ENCODE data around the gene SLC19A1.

Gene SLC19A1

DNA sequence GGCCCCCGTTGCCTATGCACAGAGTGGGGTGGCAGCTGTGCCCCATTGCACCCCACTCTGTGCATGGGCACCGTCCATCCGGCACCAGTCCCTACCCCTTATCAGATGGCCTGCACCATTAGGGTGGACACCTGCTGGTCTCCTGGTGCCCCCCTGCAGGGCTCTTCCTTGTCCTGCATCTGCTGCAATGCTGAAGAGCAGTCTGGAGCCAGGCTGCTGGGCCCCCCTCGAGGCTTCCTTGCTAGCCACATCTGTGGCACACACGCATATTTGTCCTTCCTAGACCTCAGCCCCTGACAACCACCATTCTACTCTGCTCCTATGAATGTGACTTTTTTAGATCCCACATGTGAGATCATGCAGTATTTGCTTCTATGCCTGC, 80.9 kb downstream of the SLC19A1 start:
- TF ChIP-seq EZH2 (IDR thresholded peaks at IDR 0.05) (no peak), FOXP2 (optimal IDR thresholded peaks at IDR 0.05; ENCODE audit: control extremely low read depth, extremely low read length, insufficient read depth) (no peak), POLR2AphosphoS5 (IDR thresholded peaks at IDR 0.05; ENCODE audit: borderline replicate concordance, low read depth, low read length) (no peak)
- Histone ChIP-seq H3K27ac (no peak overlapping the region), H3K9me3 (ENCODE audit: low read depth, low read length) (no peaks in the 10 kb centered on the region; the same call in 1 of the 2 replicates), H3K9ac (ENCODE audit: insufficient read length) (no peak overlapping the region), H3K36me3 (ENCODE audit: insufficient read depth, low read length) (peaks cover 3% of the 10 kb centered on the region; the same call in 1 of the 2 replicates), H3K4me3 (no peak overlapping the region)
- DNase-seq (ENCODE audit: low read depth, low spot score): no peak

DNA sequence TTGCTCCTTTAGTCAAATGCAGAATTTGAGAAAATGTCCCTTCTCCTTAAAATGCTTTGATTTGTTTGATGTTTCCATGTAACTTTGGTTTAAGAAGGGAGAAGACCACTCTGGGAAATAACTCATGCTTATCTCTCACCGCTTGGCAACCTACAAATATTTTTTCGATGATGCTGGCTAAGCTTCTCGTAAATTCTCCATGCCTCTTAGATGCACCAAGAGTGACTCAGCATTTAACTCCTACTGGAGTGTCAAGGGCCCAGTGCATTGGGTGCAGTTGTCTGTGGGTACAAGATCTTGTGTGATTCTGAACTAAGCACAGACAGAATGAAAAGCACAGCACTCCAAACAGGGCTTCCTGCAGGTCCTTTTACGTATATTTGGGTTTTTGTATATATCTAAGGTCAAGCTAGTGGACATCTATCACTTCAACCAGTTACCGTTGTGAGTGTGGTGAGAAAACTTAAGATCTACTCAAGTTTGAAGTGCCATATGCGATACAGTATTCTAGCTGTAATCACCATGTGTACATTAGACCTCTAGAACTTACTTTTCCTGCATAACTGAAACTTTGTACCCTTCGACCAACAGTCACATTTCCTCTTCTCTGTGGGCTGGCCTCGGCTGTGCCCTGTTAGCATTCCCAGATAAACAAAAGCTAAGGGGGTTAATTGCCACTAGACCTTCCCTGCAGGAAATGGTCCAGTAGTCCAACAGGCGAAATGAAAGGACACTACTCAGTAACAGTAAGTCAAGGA, 81.5 kb downstream of the SLC19A1 start:
- DNase-seq (ENCODE audit: low read depth, low spot score): no peak
- TF ChIP-seq FOXP2 (optimal IDR thresholded peaks at IDR 0.05; ENCODE audit: control extremely low read depth, extremely low read length, insufficient read depth) (no peak), POLR2AphosphoS5 (IDR thresholded peaks at IDR 0.05; ENCODE audit: borderline replicate concordance, low read depth, low read length) (no peak), EZH2 (IDR thresholded peaks at IDR 0.05) (no peak)
- Histone ChIP-seq H3K36me3 (ENCODE audit: insufficient read depth, low read length) (peaks cover 3% of the 10 kb centered on the region; the same call in 1 of the 2 replicates), H3K4me3 (no peak overlapping the region), H3K9me3 (ENCODE audit: low read depth, low read length) (no peaks in the 10 kb centered on the region; the same call in 1 of the 2 replicates), H3K9ac (ENCODE audit: insufficient read length) (no peak overlapping the region), H3K27ac (peak overlapping the region; percentile 46; the same call in 1 of the 2 replicates)

GRCh38 chr21:45460011-45460565, 82.2 kb downstream of the SLC19A1 start:
- H3K36me3 ChIP-seq (ENCODE audit: insufficient read depth, low read length): peaks cover 3% of the 10 kb centered on the region; the same call in 1 of the 2 replicates
- no peak overlapping the region for H3K9ac ChIP-seq (ENCODE audit: insufficient read length)
- TF ChIP-seq EZH2 (IDR thresholded peaks at IDR 0.05): no peak
- TF ChIP-seq POLR2AphosphoS5 (IDR thresholded peaks at IDR 0.05; ENCODE audit: borderline replicate concordance, low read depth, low read length): no peak
- TF ChIP-seq FOXP2 (optimal IDR thresholded peaks at IDR 0.05; ENCODE audit: control extremely low read depth, extremely low read length, insufficient read depth): no peak

GRCh38 chr21:45459171-45460010, 82.8 kb downstream of the SLC19A1 start:
- no peak for DNase-seq (ENCODE audit: low read depth, low spot score)
- H3K27ac ChIP-seq: no peak overlapping the region
- no peak overlapping the region for H3K9ac ChIP-seq (ENCODE audit: insufficient read length)
- peaks cover 3% of the 10 kb centered on the region; the same call in 1 of the 2 replicates for H3K36me3 ChIP-seq (ENCODE audit: insufficient read depth, low read length)
- no peak overlapping the region for H3K4me3 ChIP-seq
- TF ChIP-seq FOXP2 (optimal IDR thresholded peaks at IDR 0.05; ENCODE audit: control extremely low read depth, extremely low read length, insufficient read depth) (no peak), POLR2AphosphoS5 (IDR thresholded peaks at IDR 0.05; ENCODE audit: borderline replicate concordance, low read depth, low read length) (no peak), EZH2 (IDR thresholded peaks at IDR 0.05) (no peak)
- H3K9me3 ChIP-seq (ENCODE audit: low read depth, low read length): no peaks in the 10 kb centered on the region; the same call in 1 of the 2 replicates

More at GRCh38 chr21:45460011-45460565, 82.2 kb downstream of the SLC19A1 start:
- no peak for DNase-seq (ENCODE audit: low read depth, low spot score)
- Histone ChIP-seq H3K27ac (no peak overlapping the region), H3K4me3 (no peak overlapping the region), H3K9me3 (ENCODE audit: low read depth, low read length) (no peaks in the 10 kb centered on the region; the same call in 1 of the 2 replicates)

DNA sequence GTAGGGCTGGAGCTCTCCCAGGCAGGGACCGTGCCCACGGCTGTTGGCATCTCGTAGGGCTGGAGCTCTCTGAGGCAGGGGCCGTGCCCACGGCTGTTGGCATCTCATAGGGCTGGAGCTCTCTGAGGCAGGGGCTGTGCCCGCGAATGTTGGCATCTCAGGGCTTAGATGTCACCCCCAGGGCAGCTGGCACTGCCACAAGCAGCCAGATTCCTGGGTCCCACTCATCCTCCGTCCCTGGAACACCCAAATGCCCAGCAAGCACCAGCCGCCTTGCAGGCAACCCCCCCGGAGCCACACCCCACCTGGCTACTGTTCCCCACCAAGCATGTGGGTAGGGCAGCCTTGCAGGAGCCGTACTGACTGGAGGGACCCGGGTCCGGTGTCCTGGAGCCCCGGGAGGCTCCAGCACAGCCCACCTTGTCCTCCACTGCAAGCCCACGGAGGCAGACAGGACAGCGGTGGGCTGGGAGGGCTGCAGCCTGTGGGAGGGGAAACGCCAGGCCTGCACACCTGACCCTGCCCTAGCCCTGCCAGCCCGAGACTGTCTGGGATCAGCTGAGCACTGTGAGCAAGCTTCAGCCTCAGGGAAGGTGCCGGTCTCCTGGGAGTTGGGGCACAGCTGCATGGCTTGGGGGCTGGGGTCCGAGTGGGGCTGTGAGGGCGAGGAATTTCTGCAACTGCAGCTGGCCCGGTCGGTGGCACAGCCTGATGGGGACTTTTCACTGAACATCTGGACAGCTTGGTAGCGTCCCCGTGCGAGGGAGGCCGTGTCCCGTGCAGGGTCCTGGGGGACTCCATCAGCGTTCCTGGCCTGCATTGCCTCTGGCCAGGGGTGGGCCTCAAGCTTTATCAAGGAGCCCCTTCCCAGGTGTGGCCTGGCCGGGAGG, 83.7 kb downstream of the SLC19A1 start:
- no peak for TF ChIP-seq POLR2AphosphoS5 (IDR thresholded peaks at IDR 0.05; ENCODE audit: borderline replicate concordance, low read depth, low read length)
- no peak for TF ChIP-seq EZH2 (IDR thresholded peaks at IDR 0.05)
- TF ChIP-seq FOXP2 (optimal IDR thresholded peaks at IDR 0.05; ENCODE audit: control extremely low read depth, extremely low read length, insufficient read depth): no peak
- H3K4me3 ChIP-seq: no peak overlapping the region
- H3K9me3 ChIP-seq (ENCODE audit: low read depth, low read length): no peaks in the 10 kb centered on the region; the same call in 1 of the 2 replicates
- H3K9ac ChIP-seq (ENCODE audit: insufficient read length): no peak overlapping the region
- no peak overlapping the region for H3K27ac ChIP-seq
- DNase-seq (ENCODE audit: low read depth, low spot score): no peak
- peaks cover 3% of the 10 kb centered on the region; the same call in 1 of the 2 replicates for H3K36me3 ChIP-seq (ENCODE audit: insufficient read depth, low read length)

DNA sequence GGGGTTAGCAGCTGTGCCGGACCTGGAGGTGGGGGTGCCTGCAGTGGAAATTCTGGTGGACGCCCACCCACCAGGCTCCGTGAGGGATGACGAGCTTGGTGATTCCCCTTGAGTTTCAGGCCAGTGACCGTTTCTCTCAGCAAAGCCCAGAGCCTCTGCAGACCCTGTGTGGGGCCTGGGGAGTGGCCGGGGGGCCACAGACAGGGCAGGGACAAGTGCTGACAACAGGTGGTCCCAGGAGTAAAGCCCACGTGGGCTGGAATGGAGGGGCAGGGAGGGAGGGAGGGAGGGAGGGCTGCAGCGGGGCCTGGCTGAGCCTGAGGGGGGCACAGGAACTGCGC, 84.4 kb downstream of the SLC19A1 start:
- no peak for TF ChIP-seq POLR2AphosphoS5 (IDR thresholded peaks at IDR 0.05; ENCODE audit: borderline replicate concordance, low read depth, low read length)
- no peak for TF ChIP-seq EZH2 (IDR thresholded peaks at IDR 0.05)
- TF ChIP-seq FOXP2 (optimal IDR thresholded peaks at IDR 0.05; ENCODE audit: control extremely low read depth, extremely low read length, insufficient read depth): no peak
- peaks cover 3% of the 10 kb centered on the region; the same call in 1 of the 2 replicates for H3K36me3 ChIP-seq (ENCODE audit: insufficient read depth, low read length)
- no peak for DNase-seq (ENCODE audit: low read depth, low spot score)

GRCh38 chr21:45457161-45457831, 84.9 kb downstream of the SLC19A1 start:
- DNase-seq (ENCODE audit: low read depth, low spot score): no peak
- H3K36me3 ChIP-seq (ENCODE audit: insufficient read depth, low read length): peaks cover 3% of the 10 kb centered on the region; the same call in 1 of the 2 replicates
- H3K9me3 ChIP-seq (ENCODE audit: low read depth, low read length): no peaks in the 10 kb centered on the region; the same call in 1 of the 2 replicates
- no peak overlapping the region for H3K4me3 ChIP-seq
- no peak overlapping the region for H3K9ac ChIP-seq (ENCODE audit: insufficient read length)
- TF ChIP-seq EZH2 (IDR thresholded peaks at IDR 0.05) (no peak), FOXP2 (optimal IDR thresholded peaks at IDR 0.05; ENCODE audit: control extremely low read depth, extremely low read length, insufficient read depth) (no peak), POLR2AphosphoS5 (IDR thresholded peaks at IDR 0.05; ENCODE audit: borderline replicate concordance, low read depth, low read length) (no peak)
- no peak overlapping the region for H3K27ac ChIP-seq

More for the DNA sequence above, 84.4 kb downstream of the SLC19A1 start:
- Histone ChIP-seq H3K4me3 (no peak overlapping the region), H3K9ac (ENCODE audit: insufficient read length) (no peak overlapping the region), H3K9me3 (ENCODE audit: low read depth, low read length) (no peaks in the 10 kb centered on the region; the same call in 1 of the 2 replicates), H3K27ac (no peak overlapping the region)

Data from SK-N-MC (cell line).